Stimulated activated naive CD8-positive, alpha-beta T cell treated with anti-CD3 and anti-CD28 coated beads, Interleukin-15, Interleukin-2, amounts not matched to agents 100 ng/mL and 50 ng/mL, for 24 hours (primary cell): ENCODE measurements around the gene COL5A1.

Experiments used
- H3K27ac Mint-ChIP-seq: one replicate; pipeline ENCODE4 v1.8.0; 2021; ENCODE audit warnings: mild to moderate bottlenecking, mixed read lengths
- H3K27me3 Mint-ChIP-seq: one replicate; pipeline ENCODE4 v1.8.0; 2021; ENCODE audit warnings: mixed read lengths
- H3K36me3 Mint-ChIP-seq: one replicate; pipeline ENCODE4 v1.8.0; 2021; ENCODE audit warnings: low read depth, mixed read lengths
- H3K4me1 Mint-ChIP-seq: one replicate; pipeline ENCODE4 v1.8.0; 2021; ENCODE audit warnings: low read depth, mixed read lengths
- H3K4me3 Mint-ChIP-seq: one replicate; pipeline ENCODE4 v1.8.0; 2021; ENCODE audit warnings: mild to moderate bottlenecking, mixed read lengths
- H3K9me3 Mint-ChIP-seq: one replicate; pipeline ENCODE4 v1.8.0; 2021; ENCODE audit warnings: mixed read lengths

Gene COL5A1

DNA sequence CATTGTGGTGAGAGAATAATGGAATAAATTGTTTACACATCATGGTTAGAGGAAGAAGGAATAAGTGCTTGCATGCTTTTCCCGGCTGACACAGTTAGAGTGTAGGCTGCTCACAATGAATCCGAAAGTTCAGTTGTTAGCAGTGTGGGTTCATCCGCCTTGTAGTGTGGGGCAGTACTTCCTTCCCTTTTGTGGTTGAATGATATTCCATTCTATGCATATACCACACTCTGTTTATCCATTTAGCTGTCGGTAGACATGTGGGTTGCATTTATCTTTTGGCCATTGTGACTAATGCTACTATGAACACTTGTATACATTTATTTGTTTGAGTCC is 84.0 kb downstream of the COL5A1 start:
- H3K4me3 Mint-ChIP-seq: no peak overlapping the region
- peaks cover 3% of the 10 kb centered on the region for H3K9me3 Mint-ChIP-seq
- H3K36me3 Mint-ChIP-seq: no peaks in the 10 kb centered on the region
- H3K4me1 Mint-ChIP-seq: no peaks in the 10 kb centered on the region
- peaks cover 8% of the 10 kb centered on the region for H3K27me3 Mint-ChIP-seq
- no peak overlapping the region for H3K27ac Mint-ChIP-seq

DNA sequence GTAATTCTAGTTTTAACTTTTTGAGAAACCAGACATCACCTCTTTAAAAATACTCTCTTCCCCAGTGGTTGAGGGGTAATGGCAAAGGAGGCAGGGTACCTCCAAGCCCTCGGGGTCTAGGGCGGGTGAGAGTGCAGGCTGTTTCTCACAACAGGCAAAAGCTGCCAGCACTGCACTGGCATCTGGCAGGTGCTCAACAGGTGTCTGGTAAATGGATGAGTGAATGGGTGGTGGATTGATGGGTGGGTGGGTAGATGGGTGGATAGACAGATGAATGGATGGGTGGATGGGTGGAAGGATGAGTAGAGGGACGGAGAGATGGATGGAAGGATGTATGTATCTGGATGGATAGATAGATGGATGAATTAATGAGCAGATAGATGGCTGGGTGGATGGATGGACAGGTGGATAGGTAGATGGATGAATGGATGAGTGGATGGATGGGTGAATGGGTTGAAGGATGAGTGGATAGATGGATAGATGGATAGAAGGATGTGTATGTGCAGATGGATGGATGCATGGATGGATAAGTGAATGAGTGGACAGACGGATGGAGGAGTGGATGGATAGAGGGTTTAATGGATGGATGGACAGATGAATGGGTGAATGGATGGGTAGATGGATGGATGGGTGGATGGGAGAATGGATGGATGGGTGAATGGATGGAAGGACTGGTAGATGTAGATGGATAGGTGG is 84.6 kb downstream of the COL5A1 start:
- Mint-ChIP-seq H3K36me3 (no peaks in the 10 kb centered on the region), H3K4me3 (no peak overlapping the region), H3K27me3 (peaks cover 8% of the 10 kb centered on the region), H3K9me3 (peaks cover 3% of the 10 kb centered on the region), H3K27ac (no peak overlapping the region), H3K4me1 (no peaks in the 10 kb centered on the region)

DNA sequence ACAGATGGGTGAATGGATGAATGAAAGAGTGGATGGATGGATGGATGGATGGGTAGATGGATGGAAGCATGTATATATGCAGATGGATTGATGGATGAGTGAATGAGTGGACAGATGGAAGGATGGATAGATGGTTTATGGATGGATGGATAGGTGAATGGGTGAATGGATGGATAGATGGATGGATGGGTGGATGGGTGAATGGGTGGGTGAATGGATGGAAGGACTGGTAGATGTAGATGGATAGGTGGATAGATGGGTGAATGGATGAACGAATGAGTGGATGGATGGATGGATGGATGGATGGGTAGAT is 85.1 kb downstream of the COL5A1 start:
- H3K36me3 Mint-ChIP-seq: no peaks in the 10 kb centered on the region

DNA sequence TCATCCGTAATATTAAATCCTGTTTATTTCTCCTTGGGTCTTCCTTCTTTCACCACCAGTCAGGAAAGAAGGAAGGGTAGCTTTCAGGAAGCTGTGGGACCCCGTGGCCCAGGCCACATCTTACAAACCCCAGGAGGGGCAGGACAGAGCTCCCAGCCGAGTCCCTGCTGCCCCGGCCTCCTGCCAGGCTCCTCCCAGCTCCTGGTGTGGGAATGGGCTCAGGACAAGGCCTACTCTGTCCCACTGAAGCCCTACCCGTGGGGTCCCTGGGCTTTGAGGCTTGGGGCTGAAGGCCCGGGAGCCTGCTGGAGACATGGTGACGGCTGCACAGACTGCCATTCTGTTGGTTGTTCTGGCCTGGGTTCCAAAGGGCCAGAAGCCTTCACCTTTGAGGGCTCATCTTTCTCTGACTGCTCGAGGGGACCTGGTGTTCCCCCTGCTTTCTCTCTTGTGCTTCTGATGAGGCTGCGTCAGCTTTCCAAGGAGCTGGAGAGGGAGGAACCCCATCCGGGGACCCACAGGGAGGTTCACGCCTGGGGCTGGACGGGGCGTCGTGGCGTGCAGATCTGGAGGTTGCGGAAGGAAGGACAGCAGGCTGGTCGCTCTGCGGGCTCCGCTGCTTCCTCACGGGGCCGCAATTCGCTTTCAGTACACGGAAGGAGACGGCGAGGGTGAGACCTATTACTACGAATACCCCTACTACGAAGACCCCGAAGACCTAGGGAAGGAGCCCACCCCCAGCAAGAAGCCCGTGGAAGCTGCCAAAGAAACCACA is 86.6 kb downstream of the COL5A1 start:
- peaks cover 4% of the 10 kb centered on the region for H3K27me3 Mint-ChIP-seq
- H3K4me3 Mint-ChIP-seq: no peak overlapping the region
- H3K36me3 Mint-ChIP-seq: no peaks in the 10 kb centered on the region
- H3K27ac Mint-ChIP-seq: no peak overlapping the region
- no peaks in the 10 kb centered on the region for H3K4me1 Mint-ChIP-seq
- H3K9me3 Mint-ChIP-seq: peaks cover 3% of the 10 kb centered on the region

More for the DNA sequence above, 85.1 kb downstream of the COL5A1 start:
- Mint-ChIP-seq H3K4me3 (no peak overlapping the region), H3K9me3 (peaks cover 3% of the 10 kb centered on the region), H3K4me1 (no peaks in the 10 kb centered on the region), H3K27me3 (peaks cover 8% of the 10 kb centered on the region), H3K27ac (no peak overlapping the region)

DNA sequence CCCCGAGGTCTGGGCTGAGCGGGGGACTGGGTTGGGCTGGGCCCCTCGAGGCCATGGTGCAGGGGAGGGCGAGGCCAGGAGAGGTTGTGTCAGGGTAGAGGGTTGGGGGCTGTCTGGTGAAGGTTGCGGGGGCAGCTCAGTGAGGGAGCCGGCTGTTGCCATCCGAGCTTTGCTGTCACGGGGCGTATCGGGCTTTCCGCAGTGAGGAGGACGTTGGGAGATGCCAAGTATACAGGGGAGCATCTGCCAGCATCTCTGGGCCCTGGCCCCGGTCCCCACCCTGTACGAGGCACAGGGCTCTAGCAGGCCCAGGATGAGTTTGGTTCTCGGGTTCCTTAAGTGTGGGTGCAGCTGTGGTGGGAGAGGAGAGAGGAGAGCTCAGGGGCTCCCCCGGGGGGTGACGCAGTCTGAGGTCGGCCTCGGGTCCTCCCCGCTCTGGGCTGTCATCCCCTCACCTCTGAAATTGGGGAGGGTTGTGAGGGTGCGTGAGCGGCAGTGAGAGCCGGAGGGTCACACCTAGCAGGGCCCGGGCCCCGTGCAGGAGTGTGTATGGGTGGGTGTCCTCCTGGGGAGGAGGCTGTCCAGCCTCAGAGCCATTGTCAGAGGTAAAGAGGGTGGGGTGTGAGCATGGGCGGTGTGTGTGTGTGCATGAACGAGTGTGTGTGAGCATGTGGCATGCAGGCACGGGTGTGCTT is 87.3 kb downstream of the COL5A1 start:
- Mint-ChIP-seq H3K4me1 (no peaks in the 10 kb centered on the region), H3K36me3 (no peaks in the 10 kb centered on the region), H3K27me3 (peaks cover 4% of the 10 kb centered on the region), H3K27ac (no peak overlapping the region), H3K9me3 (peaks cover 3% of the 10 kb centered on the region), H3K4me3 (no peak overlapping the region)

DNA sequence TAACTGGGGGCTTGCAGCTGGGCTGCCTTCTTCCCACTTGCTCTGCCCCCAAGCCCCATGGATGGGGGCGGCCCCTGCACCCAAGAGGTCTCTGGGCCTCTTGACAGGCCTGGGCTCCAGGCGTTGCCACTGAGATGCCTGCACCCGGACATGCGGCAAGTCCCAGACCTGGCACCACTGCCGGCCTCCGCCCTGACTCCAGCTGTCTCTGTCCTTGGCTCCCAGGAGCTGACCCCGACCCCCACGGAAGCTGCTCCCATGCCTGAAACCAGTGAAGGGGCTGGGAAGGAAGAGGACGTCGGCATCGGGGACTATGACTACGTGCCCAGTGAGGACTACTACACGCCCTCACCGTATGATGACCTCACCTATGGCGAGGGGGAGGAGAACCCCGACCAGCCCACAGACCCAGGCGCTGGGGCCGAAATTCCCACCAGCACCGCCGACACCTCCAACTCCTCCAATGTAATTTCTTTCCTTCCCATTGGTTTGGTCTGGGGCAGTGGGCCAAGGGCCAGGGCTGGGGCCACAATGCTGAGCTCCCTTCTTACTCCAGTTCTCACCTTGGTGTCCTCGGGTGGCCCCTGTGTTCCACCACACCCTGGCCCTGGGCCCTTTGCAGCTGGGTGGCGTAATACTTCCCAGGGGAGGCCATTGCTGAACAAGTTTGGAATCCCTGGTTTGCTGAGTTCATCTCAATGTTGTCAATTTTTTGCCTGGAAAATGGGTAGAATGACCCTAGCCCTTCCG is 88.6 kb downstream of the COL5A1 start:
- no peak overlapping the region for H3K27ac Mint-ChIP-seq
- H3K27me3 Mint-ChIP-seq: peaks cover 3% of the 10 kb centered on the region
- H3K4me1 Mint-ChIP-seq: no peaks in the 10 kb centered on the region
- no peaks in the 10 kb centered on the region for H3K36me3 Mint-ChIP-seq
- H3K9me3 Mint-ChIP-seq: peaks cover 3% of the 10 kb centered on the region
- H3K4me3 Mint-ChIP-seq: no peak overlapping the region

DNA sequence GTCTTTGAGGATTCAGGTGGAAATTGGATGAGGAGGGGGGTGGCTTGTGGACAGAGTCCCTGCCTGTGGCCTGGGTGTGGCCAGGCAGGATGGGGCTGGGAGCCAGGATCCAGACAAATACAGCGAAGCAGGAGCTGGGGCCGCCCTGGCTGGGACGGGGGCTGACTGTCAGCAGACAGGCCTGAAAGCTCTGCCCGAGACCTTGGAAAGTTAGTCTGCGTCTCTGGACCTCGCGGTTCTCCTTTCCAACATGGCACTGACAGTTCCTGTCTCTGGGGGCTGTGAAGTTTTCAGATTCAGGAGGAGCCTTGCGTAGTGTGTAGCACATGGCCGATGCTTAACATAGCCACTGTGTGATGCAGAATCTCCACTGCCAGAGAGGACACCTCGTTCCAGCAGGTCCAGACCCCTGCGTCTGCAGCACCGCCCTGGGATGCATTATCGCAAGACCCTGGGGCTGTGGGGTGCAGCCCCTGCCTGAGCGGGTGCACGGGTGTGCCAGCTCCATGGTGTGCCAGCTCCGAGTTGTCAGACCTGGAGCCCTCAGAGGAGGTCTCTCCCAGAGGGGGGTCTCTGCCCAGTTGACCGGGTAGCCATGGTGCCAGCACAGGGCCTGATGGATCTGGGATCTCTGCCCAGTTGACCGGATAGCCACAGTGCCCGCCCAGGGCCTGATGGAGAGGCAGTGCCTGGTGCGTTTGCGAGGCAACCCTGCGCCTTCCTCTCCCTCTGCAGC is 89.3 kb downstream of the COL5A1 start:
- no peak overlapping the region for H3K27ac Mint-ChIP-seq
- no peaks in the 10 kb centered on the region for H3K27me3 Mint-ChIP-seq
- H3K9me3 Mint-ChIP-seq: peaks cover 3% of the 10 kb centered on the region
- H3K4me3 Mint-ChIP-seq: no peak overlapping the region
- no peaks in the 10 kb centered on the region for H3K4me1 Mint-ChIP-seq
- H3K36me3 Mint-ChIP-seq: no peaks in the 10 kb centered on the region

DNA sequence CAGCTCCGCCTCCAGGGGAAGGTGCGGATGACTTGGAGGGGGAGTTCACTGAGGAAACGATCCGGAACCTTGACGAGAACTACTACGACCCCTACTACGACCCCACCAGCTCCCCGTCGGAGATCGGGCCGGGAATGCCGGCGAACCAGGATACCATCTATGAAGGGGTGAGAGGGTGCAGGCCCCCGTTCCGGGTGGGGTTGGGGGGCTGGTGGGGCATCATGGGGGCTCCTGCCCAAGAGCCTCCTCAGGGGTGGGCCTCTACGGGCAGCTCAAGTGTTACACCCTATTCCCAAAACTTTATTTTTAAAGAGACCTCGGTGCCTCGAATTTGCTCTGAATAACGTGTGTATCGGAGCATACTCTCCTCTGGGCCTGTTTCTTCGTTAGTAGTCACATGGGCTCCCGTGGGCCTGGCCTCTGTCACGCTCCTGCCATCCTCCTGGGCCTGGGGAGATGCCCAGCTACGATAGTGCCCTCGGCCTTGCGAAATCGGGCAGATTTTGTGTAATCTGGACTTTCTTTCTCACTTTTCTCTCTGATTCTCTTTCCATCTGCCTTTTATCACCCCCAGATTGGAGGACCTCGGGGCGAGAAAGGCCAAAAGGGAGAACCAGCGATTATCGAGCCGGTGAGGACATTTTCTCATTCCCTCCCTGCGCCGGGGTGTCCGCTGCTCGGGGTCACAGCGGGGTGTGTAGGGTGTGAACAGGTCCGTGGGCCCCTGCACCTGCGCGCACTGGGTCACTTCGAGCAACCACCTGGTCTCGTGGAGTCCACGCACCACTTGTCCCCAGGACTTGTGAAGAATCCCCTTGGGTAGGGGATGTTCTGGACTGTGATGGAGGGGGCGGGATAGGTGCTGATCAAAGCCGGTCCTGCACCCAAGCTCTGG is 90.1 kb downstream of the COL5A1 start:
- H3K4me1 Mint-ChIP-seq: no peaks in the 10 kb centered on the region
- H3K27ac Mint-ChIP-seq: no peak overlapping the region
- H3K4me3 Mint-ChIP-seq: no peak overlapping the region
- H3K27me3 Mint-ChIP-seq: no peaks in the 10 kb centered on the region
- H3K36me3 Mint-ChIP-seq: no peaks in the 10 kb centered on the region
- H3K9me3 Mint-ChIP-seq: peaks cover 3% of the 10 kb centered on the region

DNA sequence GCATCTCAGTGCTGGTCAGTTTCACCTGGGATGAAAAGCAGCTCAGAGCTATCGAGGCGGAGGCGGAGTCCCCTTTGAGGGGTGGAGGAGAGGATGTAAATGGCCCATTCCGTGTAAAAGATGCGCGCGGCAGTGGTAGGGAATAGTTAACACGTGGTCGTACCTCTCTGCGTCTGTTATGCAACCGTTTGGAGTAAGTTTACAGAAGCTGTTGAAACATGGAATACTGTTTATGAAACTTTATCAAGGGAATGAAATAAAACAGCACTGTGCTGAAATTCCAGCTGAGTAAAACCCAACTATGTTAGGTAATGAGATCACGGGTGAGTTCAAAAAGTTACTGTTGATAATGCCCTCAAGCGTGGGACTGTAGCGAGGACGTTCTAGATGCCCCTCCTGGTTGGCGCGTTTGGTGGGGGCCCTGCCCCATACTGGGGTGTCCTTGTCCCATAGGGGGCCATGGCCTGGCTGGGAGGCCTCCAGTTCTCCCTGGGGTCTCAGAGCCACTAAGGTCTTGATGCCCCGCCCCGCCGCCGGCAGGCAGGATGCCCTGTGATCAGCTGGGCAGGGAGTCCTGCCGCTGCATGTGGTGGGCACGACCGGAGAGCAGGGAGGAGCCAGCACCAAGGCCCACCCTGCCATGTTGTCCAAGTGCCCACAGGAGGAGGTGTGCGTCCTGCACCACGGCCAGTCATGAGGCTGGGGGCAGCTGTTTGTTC is 90.9 kb downstream of the COL5A1 start:
- Mint-ChIP-seq H3K27me3 (no peaks in the 10 kb centered on the region), H3K4me1 (no peaks in the 10 kb centered on the region), H3K36me3 (no peaks in the 10 kb centered on the region), H3K4me3 (no peak overlapping the region), H3K9me3 (peaks cover 3% of the 10 kb centered on the region), H3K27ac (no peak overlapping the region)

DNA sequence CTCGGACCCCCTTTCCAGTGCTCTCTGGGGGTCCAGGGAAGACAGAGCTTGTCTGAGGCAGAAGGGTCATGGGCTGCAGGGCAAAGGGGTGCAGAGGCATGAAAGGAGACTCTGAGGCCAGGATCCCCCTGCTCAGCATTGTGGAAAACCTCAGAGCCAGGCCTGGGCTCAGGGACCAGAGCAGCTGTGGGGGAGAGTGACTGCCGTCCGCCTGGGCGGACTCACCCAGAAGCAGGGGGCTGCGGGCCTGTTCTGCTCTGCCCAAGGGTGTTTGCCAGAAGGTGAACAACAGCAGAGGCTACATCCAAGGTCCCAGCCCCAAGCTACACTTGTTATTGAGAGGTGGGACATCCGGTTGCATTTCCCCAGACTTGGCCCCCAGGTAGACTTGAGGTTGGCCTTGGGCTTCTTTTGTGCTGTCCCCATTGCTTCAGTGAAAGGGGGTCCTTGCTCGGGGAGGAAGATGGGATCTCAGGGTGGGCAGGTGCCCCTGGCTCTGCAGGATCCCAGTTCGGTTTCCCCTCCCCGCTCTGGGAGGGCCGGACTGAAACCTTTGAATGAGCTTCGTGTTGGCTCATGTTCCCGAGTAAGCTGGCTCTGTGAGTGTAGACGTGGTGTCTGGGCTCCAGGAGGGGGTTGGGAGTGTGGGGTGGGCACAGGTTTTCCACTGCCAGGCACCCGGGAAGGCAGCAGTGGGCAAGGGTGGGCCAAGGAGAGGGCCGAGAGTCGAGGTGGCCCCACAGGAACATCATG is 92.1 kb downstream of the COL5A1 start:
- H3K27me3 Mint-ChIP-seq: no peaks in the 10 kb centered on the region
- no peak overlapping the region for H3K27ac Mint-ChIP-seq
- H3K4me3 Mint-ChIP-seq: no peak overlapping the region
- H3K9me3 Mint-ChIP-seq: peaks cover 3% of the 10 kb centered on the region
- no peaks in the 10 kb centered on the region for H3K4me1 Mint-ChIP-seq
- H3K36me3 Mint-ChIP-seq: no peaks in the 10 kb centered on the region

DNA sequence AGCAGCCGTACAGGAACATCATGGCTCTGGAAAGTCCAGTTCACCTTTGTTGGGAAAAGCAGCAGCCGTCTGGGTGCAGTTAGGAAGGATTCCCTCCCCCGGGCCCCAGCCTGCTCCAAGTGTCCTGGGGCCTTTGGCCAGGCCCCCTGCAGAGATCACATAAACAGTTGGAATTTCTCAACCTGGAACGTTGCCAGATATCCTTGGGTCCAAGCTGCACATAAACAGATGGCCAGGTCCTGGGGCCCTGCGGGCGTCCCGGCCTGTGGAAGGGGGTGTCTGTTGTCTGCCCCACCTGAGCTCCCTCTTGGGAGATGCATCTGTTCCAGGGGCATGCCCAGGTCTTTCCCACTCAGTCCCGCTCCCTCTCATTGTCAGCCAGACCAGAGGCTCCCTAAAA is 92.7 kb downstream of the COL5A1 start:
- H3K4me3 Mint-ChIP-seq: no peak overlapping the region
- no peaks in the 10 kb centered on the region for H3K4me1 Mint-ChIP-seq
- H3K36me3 Mint-ChIP-seq: no peaks in the 10 kb centered on the region
- H3K9me3 Mint-ChIP-seq: peaks cover 1% of the 10 kb centered on the region
- no peaks in the 10 kb centered on the region for H3K27me3 Mint-ChIP-seq
- no peak overlapping the region for H3K27ac Mint-ChIP-seq

DNA sequence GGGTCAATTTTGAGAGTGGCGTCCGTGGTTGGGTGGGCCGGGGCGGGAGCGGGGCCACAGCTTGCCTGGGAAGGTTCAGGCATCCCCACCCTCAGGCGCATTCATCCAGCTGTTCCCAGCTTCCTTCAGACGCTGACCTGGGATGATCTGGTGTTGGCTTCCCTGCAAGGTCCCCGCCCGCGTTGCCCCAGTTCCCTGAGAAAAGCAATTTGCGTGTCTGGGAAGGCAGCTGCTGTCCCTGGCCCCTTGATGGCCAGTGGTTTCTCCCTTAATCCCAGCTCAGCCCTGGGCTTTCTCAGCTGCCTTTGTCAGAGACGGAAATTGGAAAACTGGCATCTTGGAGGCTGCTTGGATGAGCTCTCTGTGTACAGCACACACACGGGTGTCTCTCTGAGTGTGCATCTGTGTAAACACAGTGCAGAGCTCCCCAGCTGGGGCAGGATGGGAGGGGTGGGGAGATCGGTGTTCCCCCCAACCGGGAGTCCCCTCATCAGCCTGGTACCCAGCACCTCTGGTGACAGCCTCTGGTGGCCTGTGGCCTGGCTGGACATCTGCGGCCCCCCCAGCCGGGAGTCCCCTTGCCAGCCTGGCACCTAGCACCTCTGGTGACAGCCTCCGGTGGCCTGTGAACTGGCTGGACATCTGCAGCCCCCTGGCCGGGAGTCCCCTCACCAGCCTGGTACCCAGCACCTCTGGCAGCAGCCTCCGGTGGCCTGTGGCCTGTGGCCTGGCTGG is 94.0 kb downstream of the COL5A1 start:
- no peaks in the 10 kb centered on the region for H3K9me3 Mint-ChIP-seq
- H3K4me3 Mint-ChIP-seq: no peak overlapping the region
- H3K36me3 Mint-ChIP-seq: no peaks in the 10 kb centered on the region
- H3K27ac Mint-ChIP-seq: no peak overlapping the region
- no peaks in the 10 kb centered on the region for H3K4me1 Mint-ChIP-seq
- H3K27me3 Mint-ChIP-seq: no peaks in the 10 kb centered on the region
